Measurements from ENCODE around the gene NFXL1.

Gene NFXL1

GRCh38 chr4:47882228-47882627, 32.2 kb downstream of the NFXL1 start:
- DNase-seq (ENCODE audit: low spot score) = no peak

GRCh38 chr4:47879458-47879857, 34.9 kb downstream of the NFXL1 start:
- no peak for DNase-seq (ENCODE audit: low spot score)

- DNase-seq (ENCODE audit: low spot score) = no peak
Measured at GRCh38 chr4:47876784-47877546, 37.4 kb downstream of the NFXL1 start.

DNA sequence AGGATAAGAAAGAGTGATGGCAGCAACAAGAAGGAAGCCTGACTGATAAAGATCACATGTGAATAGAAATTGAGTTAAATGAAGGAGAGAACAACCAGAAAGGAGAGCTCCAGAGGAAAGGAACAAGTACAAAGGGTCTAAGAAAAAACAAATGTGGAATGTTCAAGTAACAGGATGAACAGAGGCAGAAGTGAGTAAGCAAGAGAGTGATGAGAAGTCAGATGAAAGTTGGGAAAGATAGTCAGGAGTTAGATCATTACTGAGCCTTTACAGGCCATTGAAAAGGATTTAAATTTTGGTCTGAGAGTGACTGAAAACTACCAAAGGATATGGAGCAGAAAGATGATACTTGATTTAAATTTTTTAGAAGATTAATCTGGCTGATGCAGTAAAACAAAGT, 38.1 kb downstream of the NFXL1 start:
- no peak for DNase-seq (ENCODE audit: low spot score)

- DNase-seq (ENCODE audit: low spot score) = no peak
Measured at GRCh38 chr4:47873877-47874541, 40.4 kb downstream of the NFXL1 start.

DNA sequence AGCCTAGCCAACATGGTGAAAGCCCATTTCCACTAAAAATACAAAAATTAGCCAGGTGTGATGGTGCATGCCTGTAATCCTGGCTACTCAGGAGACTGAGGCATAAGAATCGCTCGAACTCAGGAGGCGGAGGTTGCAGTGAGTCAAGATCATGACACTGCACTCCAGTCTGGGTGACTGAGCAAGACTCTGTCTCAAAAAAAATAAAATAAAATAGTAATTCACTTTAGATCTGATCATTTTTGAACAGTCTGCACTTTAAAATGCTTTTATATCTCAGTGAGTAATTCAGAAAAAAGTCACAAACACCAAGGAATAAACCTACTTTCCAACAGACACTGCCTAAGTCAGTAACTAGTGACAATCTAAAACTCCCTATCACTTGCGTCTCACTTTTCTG, 50.9 kb downstream of the NFXL1 start:
- DNase-seq (ENCODE audit: low spot score) = no peak

- DNase-seq (ENCODE audit: low spot score) = no peak
Measured at GRCh38 chr4:47862297-47862696, 52.1 kb downstream of the NFXL1 start.

- no peak for DNase-seq (ENCODE audit: low spot score)
Measured at GRCh38 chr4:47860305-47860704, 54.1 kb downstream of the NFXL1 start.

DNA sequence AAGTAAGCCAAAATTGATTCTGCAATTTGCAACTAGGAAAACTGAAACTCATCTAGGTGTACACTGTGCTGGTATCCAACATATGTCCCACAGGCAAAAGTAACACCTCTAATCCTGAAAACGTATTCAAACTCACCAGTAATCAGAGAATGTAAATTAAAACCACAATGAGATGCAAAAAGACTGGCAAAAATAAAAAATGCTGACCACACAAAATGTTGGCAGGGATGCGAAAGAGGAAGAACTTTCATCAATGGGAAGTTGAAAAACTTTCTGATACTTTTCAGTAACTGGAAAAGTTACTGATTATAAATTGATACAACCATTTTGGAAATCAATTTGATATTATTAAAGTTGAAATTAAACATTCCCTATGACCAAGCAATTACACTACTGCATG, 56.4 kb downstream of the NFXL1 start:
- DNase-seq (ENCODE audit: low spot score) = no peak

GRCh38 chr4:47856713-47857112, 57.7 kb downstream of the NFXL1 start:
- DNase-seq (ENCODE audit: low spot score) = no peak

- DNase-seq (ENCODE audit: low spot score) = no peak
Measured at GRCh38 chr4:47855350-47855749, 59.0 kb downstream of the NFXL1 start.

- DNase-seq (ENCODE audit: low spot score) = no peak
Measured at GRCh38 chr4:47852136-47852535, 62.2 kb downstream of the NFXL1 start.

GRCh38 chr4:47849466-47849865, 64.9 kb downstream of the NFXL1 start:
- DNase-seq (ENCODE audit: low spot score) = no peak

- no peak for DNase-seq (ENCODE audit: low spot score)
Measured at GRCh38 chr4:47848041-47848440, 66.3 kb downstream of the NFXL1 start.

- no peak for DNase-seq (ENCODE audit: low spot score)
Measured at GRCh38 chr4:47842985-47843384, 71.4 kb downstream of the NFXL1 start.

GRCh38 chr4:47840291-47840690, 74.1 kb downstream of the NFXL1 start:
- no peak for DNase-seq (ENCODE audit: low spot score)

DNA sequence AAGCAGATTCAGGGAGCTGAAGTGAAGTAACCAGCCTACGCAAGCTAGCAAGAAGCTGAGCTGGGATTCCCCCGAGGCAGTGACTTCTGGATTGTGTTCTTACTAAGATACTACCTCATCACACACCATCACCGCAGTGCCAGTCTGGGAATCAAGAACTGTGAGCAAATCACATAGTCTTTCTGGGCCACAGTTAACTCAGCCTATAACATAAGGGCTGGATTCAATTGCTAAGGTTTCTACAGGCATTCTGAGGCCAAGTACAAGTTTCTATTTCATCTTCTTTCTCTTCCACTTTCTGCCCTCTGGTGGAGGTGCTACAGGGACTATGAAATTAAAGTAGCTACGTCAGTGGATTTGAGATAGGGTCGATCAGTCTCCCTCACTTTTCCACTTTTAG, 75.1 kb downstream of the NFXL1 start:
- DNase-seq (ENCODE audit: low spot score) = peak; percentile 35

DNA sequence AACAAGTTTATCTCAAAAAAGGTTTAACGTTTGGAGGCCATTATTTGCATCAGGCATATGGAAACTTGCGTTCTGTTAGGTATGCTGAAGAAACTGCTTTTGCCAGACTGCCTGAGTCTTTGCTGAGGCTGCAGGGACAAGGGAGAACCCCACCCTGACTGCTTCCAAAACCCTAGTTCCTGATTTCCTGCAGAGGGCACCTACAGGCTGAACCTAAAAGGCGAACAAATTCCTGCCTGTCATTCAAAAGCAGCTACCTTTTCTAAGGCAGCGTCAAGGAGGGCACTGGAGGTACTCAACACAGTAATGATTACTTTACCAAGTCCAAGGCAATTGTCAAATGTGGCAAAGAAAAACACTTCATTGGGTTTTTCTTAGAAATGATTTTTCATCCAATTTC, 75.9 kb downstream of the NFXL1 start:
- no peak for DNase-seq (ENCODE audit: low spot score)

DNA sequence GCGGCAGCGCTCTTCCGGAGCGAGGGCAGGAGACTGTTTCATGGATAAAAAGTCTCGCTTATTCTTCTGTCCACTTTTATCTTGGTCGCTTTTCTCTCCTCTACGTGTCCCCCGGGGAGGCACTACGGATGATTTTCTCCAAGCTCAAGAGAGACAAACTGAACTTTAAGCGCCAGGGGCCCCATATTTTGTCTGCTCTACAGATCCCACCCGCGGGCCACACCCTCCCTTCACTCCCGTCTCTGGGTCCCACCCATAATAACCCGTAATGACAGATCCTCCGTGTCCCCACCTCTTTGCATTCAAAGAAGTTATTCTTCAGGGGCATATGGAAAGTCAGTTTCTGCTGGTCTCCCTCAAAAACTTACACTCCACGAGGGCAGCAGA, 76.5 kb downstream of the NFXL1 start, which contains the start of gene CORIN:
TSS of gene CORIN (minus strand) at position 160 of the 387 bp plus-strand sequence. CDS start at position 42, 118 bp downstream.
- DNase-seq (ENCODE audit: low spot score) = no peak

- DNase-seq (ENCODE audit: low spot score) = peak; percentile 28
Measured at GRCh38 chr4:47837094-47837907, 77.1 kb downstream of the NFXL1 start.

- peak; percentile 40 for DNase-seq (ENCODE audit: low spot score)
Measured at GRCh38 chr4:47836641-47837093, 77.7 kb downstream of the NFXL1 start.

- DNase-seq (ENCODE audit: low spot score) = no peak
Measured at GRCh38 chr4:47835494-47835893, 78.9 kb downstream of the NFXL1 start.

Measured in CD4-positive, alpha-beta T cell treated with Interleukin-15 for 4 hours (primary cell).